Measurements from ENCODE around the gene DISC1. TPM values are rescaled to one million over a fixed set of nuclear protein-coding genes. Genes with fewer than 3 reads are reported as not detected.
A peak's percentile ranks its signal among the peaks of the same experiment; 100 is the strongest.

Gene DISC1
- polyA plus RNA-seq, 1 of the 3 experiments (the other 2 are of a cell fraction), result 1.7 TPM

GRCh38 chr1:232037774-232038388 lies 411.3 kb downstream of the DISC1 start:
- no peak overlapping the region for H3K4me3 ChIP-seq (ENCODE audit: low read depth in 2 of 2, low read length in 1 of 2)
- no peak for TF ChIP-seq CHD2 (IDR thresholded peaks at IDR 0.05; ENCODE audit: low read length, partially characterized antibody)
- TF ChIP-seq, protein P1, sequence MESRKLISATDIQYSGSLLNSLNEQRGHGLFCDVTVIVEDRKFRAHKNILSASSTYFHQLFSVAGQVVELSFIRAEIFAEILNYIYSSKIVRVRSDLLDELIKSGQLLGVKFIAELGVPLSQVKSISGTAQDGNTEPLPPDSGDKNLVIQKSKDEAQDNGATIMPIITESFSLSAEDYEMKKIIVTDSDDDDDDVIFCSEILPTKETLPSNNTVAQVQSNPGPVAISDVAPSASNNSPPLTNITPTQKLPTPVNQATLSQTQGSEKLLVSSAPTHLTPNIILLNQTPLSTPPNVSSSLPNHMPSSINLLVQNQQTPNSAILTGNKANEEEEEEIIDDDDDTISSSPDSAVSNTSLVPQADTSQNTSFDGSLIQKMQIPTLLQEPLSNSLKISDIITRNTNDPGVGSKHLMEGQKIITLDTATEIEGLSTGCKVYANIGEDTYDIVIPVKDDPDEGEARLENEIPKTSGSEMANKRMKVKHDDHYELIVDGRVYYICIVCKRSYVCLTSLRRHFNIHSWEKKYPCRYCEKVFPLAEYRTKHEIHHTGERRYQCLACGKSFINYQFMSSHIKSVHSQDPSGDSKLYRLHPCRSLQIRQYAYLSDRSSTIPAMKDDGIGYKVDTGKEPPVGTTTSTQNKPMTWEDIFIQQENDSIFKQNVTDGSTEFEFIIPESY (IDR thresholded peaks at IDR 0.05; ENCODE audit: borderline replicate concordance, low read depth), result no peak
- no peak for TF ChIP-seq SIN3A (IDR thresholded peaks at IDR 0.05; ENCODE audit: borderline replicate concordance, low read depth, low read length)
- no peak for TF ChIP-seq SMC3 (IDR thresholded peaks at IDR 0.05; ENCODE audit: low read depth, low read length)
- TF ChIP-seq ELF1 (IDR thresholded peaks at IDR 0.05), result no peak
- no peak for TF ChIP-seq RCOR1 (IDR thresholded peaks at IDR 0.05; ENCODE audit: low read length)
- ChIA-PET CTCF (no interaction called here), POLR2A (no interaction called here)
- H3K9me3 ChIP-seq, result no peaks in the 10 kb centered on the region
- no peaks in the 10 kb centered on the region; a peak in 3 of 4 replicates for H3K4me1 ChIP-seq (ENCODE audit: control insufficient read depth in 1 of 2, insufficient read depth in 2 of 2, low read depth in 1 of 2, low read length in 1 of 2)
- H3K9me2 ChIP-seq, result no peaks in the 10 kb centered on the region
- no peaks in the 10 kb centered on the region for H3K79me2 ChIP-seq (ENCODE audit: insufficient read depth)
- no peaks in the 10 kb centered on the region for H3F3A ChIP-seq (replicated peaks; ENCODE audit: insufficient read depth)
- no peak overlapping the region for H3K27ac ChIP-seq (ENCODE audit: low read depth in 2 of 2, low read length in 1 of 2)
- no CpG with 5 or more reads among the region's 1 CpG for WGBS (ENCODE audit: low lambda C conversion rate)
- no peaks in the 10 kb centered on the region for H4K20me1 ChIP-seq (ENCODE audit: insufficient read depth)
- H2AFZ ChIP-seq (ENCODE audit: low read depth), result no peak overlapping the region
- no peak overlapping the region for H3K4me2 ChIP-seq
- no peak for DNase-seq
- no peak overlapping the region for H3K9ac ChIP-seq
- H3K36me3 ChIP-seq (replicated peaks in 1 of 2; ENCODE audit: control insufficient read depth in 1 of 2, insufficient read depth in 2 of 2, low read length in 1 of 2), result no peaks in the 10 kb centered on the region
- no peaks in the 10 kb centered on the region for H3K27me3 ChIP-seq (ENCODE audit: insufficient read depth)

DNA sequence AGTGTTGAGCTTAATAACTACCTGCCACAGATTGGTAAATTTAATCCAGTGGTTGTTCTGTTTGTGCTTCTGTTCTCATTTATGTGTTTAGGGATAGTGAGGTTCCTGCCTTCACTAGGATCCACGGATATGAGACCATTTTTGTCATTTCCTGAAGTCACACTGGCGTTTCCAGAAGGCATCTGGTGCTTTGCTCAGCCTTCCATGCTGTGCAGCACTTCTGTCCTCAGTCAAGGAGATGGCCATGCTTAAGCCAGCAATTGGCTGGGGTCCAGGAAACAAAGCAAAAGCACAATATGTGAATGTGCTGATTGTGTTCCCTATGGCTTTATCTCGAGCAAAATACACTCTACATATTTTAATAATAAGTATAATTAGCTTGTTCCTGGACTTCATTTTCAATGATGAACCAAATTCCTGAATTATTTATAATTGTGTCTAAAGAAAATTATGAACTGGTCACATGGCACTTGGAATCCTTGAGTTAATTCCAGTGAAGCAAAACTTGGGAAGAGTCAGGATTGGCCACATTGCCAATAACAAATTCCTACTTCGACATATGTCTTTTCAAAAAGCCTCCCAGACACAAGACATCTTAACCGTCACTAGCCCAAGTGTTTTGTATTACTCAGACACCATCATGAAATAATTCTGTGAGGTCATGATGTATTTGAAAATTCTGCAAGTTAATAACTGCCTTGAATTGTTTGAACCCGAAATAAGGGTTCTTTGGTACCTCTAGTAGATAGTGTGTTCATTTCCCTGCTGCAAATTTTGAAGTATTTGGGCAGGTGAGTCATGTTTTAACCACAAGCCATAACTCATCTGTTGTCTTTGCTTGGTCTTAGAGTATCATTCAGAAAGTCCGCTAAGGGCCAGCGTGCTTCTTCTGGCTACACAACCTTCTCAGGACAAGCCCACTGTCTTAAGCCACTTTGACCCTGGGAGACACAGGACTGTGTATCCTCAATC lies 412.4 kb downstream of the DISC1 start:
- ChIA-PET CTCF (no interaction called here), POLR2A (no interaction called here)
- no peak for DNase-seq

More for the DNA sequence above, 412.4 kb downstream of the DISC1 start:
- no peaks in the 10 kb centered on the region for H3K9me3 ChIP-seq
- no peak overlapping the region for H3K9ac ChIP-seq
- H2AFZ ChIP-seq (ENCODE audit: low read depth), result no peak overlapping the region
- no peaks in the 10 kb centered on the region for H3K27me3 ChIP-seq (ENCODE audit: insufficient read depth)
- no peaks in the 10 kb centered on the region for H3K36me3 ChIP-seq (replicated peaks in 1 of 2; ENCODE audit: control insufficient read depth in 1 of 2, insufficient read depth in 2 of 2, low read length in 1 of 2)
- no peaks in the 10 kb centered on the region for H4K20me1 ChIP-seq (ENCODE audit: insufficient read depth)
- H3F3A ChIP-seq (replicated peaks; ENCODE audit: insufficient read depth), result no peaks in the 10 kb centered on the region
- no peaks in the 10 kb centered on the region for H3K9me2 ChIP-seq
- H3K4me3 ChIP-seq (ENCODE audit: low read depth in 2 of 2, low read length in 1 of 2), result no peak overlapping the region
- H3K4me2 ChIP-seq, result no peak overlapping the region
- 60% methylated on average over 8 of the region's 8 CpGs for WGBS (ENCODE audit: low lambda C conversion rate)
- no peaks in the 10 kb centered on the region for H3K79me2 ChIP-seq (ENCODE audit: insufficient read depth)
- H3K4me1 ChIP-seq (ENCODE audit: control insufficient read depth in 1 of 2, insufficient read depth in 2 of 2, low read depth in 1 of 2, low read length in 1 of 2), result no peaks in the 10 kb centered on the region; a peak in 3 of 4 replicates
- no peak overlapping the region for H3K27ac ChIP-seq (ENCODE audit: low read depth in 2 of 2, low read length in 1 of 2)
- TF ChIP-seq, protein P1 (IDR thresholded peaks at IDR 0.05; ENCODE audit: borderline replicate concordance, low read depth), result no peak
- TF ChIP-seq PBX3 (IDR thresholded peaks at IDR 0.05) (0 out of 2 replicates have a peak, but pooled peaks have one; percentile 21), FOSL2 (IDR thresholded peaks at IDR 0.05; ENCODE audit: borderline replicate concordance, low read depth) (peak; percentile 27; the same call in 1 of the 2 replicates), JUND (IDR thresholded peaks at IDR 0.05) (0 out of 2 replicates have a peak, but pooled peaks have one; percentile 29), ELF1 (IDR thresholded peaks at IDR 0.05) (no peak), TCF12 (IDR thresholded peaks at IDR 0.05) (peak; percentile 13; the same call in 1 of the 2 replicates)

Measured in SK-N-SH (cell line).